NT2/D1 (cell line): ENCODE results near the gene WNT5B.

Experiments used
- SUZ12 ChIP-seq: IDR thresholded peaks from 2 replicates; pipeline ENCODE4 v1.6.1; 2011; ENCODE audit not compliant: insufficient read length, insufficient read depth; ENCODE audit errors: extremely low read depth
- YY1 ChIP-seq: IDR thresholded peaks from 2 replicates; pipeline ENCODE4 v1.6.1; 2011; ENCODE audit not compliant: insufficient read length, insufficient read depth
- ZNF274 ChIP-seq: IDR thresholded peaks from 2 replicates; pipeline ENCODE4 v1.6.1; 2011; ENCODE audit warnings: mild to moderate bottlenecking, low read depth, low read length

GRCh38 chr12:1594006-1594260 is 35.1 kb upstream of the WNT5B start:
- TF ChIP-seq SUZ12 (no peak), YY1 (no peak), ZNF274 (no peak)
